Urothelium cell line (cell line): Measurements from ENCODE around the gene EAF2.
"Not testable (repeated sequence)": the region's sequence is repeated elsewhere in the genome, so short reads cannot be mapped to it uniquely, and the experiment has no call there.

Experiments used
- DNase-seq: peaks from one replicate; pipeline ENCODE4 v3.0.0; 2011; ENCODE audit warnings: low spot score, mixed read lengths
- FAIRE-seq: peaks from 2 replicates; lab custom pipeline; 2011; peaks lifted over from hg19 to GRCh38; lab: Jason Lieb, UNC

The EAF2 gene

GRCh38 chr3:121857778-121858177 is 22.8 kb downstream of the EAF2 start:
- not testable (repeated sequence) for FAIRE-seq, DNase-seq

GRCh38 chr3:121863247-121863646 is 28.2 kb downstream of the EAF2 start:
- not testable (repeated sequence) for DNase-seq, FAIRE-seq

DNA sequence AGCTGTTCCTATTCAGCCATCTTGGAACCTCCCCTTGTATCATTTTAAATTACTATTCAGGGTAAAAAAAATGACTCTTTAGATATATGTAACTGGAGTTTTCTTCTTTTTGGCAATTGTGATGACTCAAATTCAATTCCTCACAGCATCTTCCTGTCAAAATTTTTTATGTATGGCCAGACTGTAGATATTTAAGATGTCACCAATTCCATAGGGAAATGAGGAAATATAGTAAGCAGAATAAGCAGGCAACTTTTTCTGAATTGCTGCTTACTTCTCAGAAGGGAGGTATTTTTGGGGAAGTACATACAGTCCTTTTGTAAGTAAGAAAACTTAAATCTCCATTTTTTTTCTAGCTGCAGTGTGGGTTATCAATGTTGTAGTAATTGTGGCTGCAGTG is 28.8 kb downstream of the EAF2 start:
- DNase-seq = no peak
- no peak for FAIRE-seq

- DNase-seq (no peak), FAIRE-seq (no peak)
Observed at GRCh38 chr3:121869736-121870135, 34.7 kb downstream of the EAF2 start.

GRCh38 chr3:121870717-121871116 is 35.7 kb downstream of the EAF2 start:
- DNase-seq (no peak), FAIRE-seq (no peak)

GRCh38 chr3:121871430-121871829 is 36.4 kb downstream of the EAF2 start:
- DNase-seq (no peak), FAIRE-seq (no peak)

DNA sequence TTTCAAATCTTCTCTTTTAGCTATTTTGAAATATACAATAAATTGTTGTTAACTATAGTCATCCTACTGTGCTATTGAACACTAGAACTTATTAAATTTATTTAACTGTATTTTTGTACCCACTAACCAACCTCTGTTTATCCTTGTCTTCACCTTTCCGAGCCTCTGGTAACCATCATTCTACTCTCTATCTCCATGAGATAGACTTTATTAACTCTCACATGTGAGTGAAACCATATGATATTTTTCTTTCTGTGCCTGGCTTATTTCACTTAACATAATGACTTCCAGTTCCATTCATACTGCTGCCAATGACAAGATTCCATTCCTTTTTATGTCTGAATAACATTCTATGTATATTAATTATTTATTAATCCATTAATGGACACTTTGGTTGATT is 43.4 kb downstream of the EAF2 start:
- no peak for FAIRE-seq
- no peak for DNase-seq

GRCh38 chr3:121883507-121883906 is 48.5 kb downstream of the EAF2 start:
- DNase-seq = peak; percentile 23
- no peak for FAIRE-seq

DNA sequence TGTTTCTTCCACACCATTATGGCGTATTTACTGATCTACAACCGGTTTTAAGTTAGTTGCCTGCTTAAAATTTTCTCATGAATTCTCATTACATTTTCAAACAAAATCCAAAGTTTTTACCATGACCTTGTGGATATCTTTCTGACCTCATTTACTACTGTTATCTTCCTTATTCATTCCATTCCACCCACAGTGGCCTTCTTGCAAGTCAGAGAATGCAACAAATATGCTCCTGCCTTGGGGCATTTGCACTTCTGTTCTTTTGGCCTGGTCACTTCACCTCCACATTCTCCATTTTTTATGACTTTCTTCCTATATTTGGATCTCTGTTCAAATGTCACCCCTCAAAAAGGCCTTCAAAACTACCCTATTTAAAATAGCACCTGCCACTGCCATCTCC is 50.4 kb downstream of the EAF2 start:
- FAIRE-seq (no peak), DNase-seq (no peak)

- DNase-seq (no peak), FAIRE-seq (no peak)
Observed at GRCh38 chr3:121894301-121894990, 59.4 kb downstream of the EAF2 start, which contains the start of gene SLC15A2. Gene SLC15A2 (plus strand): TSS chr3:121894401. CDS start chr3:121894477, 76 bp downstream.

- no peak for DNase-seq
- no peak for FAIRE-seq
Observed at GRCh38 chr3:121895121-121895520, 60.1 kb downstream of the EAF2 start.

- FAIRE-seq (no peak), DNase-seq (no peak)
Observed at GRCh38 chr3:121895736-121896135, 60.7 kb downstream of the EAF2 start.

- no peak for FAIRE-seq
Observed at GRCh38 chr3:121896823-121897222, 61.8 kb downstream of the EAF2 start.

DNA sequence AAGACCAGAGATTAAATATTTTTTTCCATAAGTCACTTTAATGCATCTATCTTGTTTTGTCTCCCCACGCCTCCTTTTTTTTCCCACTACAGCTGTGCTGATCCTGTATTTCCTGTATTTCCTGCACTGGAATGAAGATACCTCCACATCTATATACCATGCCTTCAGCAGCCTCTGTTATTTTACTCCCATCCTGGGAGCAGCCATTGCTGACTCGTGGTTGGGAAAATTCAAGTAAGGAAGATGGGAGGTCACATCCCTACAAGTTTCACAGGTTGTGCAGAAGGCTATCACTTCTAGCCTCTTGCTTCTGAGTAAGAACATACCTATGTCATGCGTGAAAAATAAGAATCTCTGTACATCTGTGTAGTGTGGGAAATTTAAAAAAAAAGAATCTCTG is 62.3 kb downstream of the EAF2 start:
- FAIRE-seq (no peak), DNase-seq (no peak)

More at GRCh38 chr3:121896823-121897222, 61.8 kb downstream of the EAF2 start:
- no peak for DNase-seq

DNA sequence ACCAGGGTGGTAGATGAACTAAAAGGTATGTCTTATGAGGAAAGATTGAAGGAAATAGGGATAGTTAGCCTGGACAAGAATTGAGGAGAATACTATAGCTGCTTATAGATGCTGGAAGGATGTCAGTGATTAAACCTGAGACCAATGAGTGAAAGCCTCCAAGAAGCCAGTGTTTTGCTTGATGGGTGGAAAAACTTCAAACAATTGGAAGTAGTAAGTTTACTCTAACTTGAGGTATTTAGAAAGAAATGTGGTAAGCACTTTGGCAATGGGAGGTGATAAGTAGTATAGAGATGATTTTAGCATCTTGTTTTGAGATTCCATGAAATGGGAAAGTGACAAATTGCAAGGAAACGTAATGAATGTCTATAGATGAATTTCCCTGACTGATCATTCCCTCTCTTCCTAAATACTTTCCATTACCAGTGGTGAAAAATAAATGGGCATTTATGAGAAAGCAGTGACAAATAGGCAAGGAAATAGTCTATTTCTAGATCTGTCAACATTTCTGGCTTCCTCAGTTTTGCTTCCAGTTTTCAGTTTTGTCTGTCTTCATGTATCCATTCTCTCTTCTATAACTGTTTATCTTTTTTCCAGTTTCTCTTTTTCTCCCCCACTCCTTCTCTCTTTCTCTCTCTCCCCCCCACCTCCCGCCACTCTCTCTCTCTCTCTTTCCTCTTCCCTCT is 78.4 kb downstream of the EAF2 start:
- no peak for DNase-seq
- FAIRE-seq = no peak

DNA sequence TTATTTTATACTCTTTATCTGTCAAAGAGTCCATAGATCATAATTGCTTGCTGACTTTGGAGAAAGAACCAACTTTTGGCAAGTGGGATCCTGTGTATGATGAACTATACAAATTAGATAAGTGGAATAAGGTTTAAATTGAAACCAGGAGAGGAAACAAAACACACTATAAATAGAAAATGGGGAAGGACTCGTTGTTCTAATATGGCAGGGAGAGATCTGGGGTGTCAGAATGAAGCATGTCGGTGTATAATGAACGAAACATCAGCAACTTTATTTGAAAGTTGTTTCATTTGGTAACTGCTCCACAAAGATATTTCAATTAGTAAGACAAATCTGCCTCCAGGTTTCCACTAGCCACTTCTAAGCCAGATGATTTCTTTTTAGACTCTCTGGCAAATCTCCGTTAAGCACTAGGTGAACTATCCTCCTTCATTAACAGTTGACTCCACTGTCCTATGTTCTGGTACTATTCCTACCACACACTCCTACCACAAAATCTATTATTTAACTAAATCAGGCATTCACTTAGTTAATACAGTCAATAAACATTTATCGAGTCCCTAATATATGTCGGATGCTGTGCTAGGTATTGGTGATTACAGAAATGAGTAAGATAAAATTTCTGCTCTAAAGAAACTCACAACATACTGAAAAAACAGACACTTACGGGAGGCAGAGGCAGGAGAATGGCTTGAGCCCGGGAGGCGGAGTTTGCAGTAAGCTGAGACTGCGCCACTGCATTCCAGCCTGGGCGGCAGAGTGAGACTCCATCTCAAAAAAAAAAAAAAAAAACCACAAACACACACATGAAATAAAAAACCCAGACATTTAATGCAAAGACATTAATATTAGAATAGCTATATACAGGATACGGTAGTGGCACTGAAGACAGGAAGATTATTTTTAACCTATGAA is 79.3 kb downstream of the EAF2 start:
- DNase-seq = no peak

DNA sequence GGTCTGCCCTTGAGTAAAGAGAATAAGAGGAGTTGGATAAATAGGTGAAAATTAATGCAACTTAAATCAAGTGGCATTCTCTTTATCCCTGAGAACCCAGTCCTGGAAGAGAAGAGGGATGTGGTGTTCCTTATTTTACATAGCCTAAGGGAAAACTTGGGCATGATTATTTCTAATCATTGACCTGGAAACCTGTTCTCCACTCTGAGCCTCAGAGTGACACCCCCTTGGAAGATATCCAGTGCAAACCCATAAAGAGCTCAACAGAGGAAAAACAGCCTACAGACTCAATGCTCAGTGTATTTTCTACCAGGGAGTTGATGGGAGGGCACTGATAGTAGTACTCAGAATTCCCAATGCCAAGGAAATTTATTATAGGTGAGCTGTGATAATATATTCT is 81.2 kb downstream of the EAF2 start:
- no peak for DNase-seq
- FAIRE-seq = no peak

More for the DNA sequence above, 79.3 kb downstream of the EAF2 start:
- FAIRE-seq = no peak

DNA sequence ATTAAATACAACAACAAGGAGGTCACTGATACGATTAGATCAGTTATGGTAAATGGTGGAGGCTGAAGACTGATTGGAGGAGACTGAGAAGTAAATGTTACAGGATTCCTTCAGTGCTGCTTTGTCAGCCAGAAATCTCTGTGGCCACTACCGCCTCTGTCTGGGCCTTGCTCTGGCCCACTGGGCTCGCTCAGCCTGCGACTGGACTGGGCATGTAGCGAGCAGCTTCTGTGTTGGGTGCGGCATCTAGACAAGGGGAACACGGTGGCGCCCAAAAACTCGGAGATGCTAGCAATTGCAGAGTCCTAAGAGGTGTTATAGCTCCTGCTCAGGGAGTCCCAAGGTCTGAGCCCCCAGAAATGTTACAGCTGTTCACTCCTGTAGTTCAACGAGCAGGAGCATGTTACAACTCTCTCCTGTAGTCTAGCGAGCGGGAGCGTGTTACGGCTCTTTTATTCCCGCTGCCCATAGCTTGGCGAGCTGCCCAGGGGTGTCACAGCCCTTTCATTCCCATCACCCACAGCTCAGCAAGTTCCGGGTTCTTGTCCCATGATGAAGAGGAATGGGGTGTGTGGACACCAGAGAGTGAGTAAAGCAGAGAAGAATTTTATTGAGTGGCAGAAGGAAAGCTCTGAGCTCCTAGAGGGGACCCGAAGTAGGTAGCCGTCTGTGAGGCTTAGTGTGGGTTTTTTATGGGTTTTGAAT is 83.9 kb downstream of the EAF2 start:
- FAIRE-seq (no peak), DNase-seq (peak; percentile 20)

GRCh38 chr3:121924734-121925133 is 89.7 kb downstream of the EAF2 start:
- DNase-seq (no peak), FAIRE-seq (no peak)

DNA sequence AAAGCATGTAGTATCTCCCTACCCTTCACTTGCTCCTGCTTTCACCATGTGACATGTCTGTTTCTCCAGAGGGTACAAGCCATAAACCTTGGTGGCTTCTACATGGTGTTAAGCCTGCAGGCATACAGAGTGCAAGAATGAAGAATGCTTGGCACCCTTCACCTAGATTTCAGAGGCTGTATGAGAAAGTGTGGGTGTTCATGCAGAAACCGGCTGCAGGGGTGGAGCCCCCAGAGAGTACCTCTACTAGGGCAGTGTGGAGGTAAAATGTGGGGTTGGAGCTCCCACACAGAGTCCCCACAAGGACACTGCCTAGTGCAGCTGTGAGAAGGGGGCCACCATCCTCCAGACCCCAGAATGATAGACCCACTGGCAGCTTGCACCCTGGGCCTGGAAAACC is 91.4 kb downstream of the EAF2 start:
- FAIRE-seq (no peak), DNase-seq (no peak)
